ENCODE measurements around the gene CFAP77.

- TF ChIP-seq STAT6 (CRISPR knock-in tag; IDR thresholded peaks at IDR 0.05), result no peak
- no peak for TF ChIP-seq TCF7 (IDR thresholded peaks at IDR 0.05; ENCODE audit: borderline replicate concordance)
- no peak for TF ChIP-seq SP1 (CRISPR knock-in tag; IDR thresholded peaks at IDR 0.05)
- TF ChIP-seq ZNF24 (IDR thresholded peaks at IDR 0.05), result no peak
- TF ChIP-seq, protein P1, sequence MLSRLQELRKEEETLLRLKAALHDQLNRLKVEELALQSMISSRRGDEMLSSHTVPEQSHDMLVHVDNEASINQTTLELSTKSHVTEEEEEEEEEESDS (CRISPR knock-in tag; IDR thresholded peaks at IDR 0.05), result no peak
- no peak for TF ChIP-seq NCOA2 (IDR thresholded peaks at IDR 0.05; ENCODE audit: partially characterized antibody in 2 of 2)
Observed at GRCh38 chr9:132478353-132479050, 68.5 kb downstream of the CFAP77 start.

All from K562 (cell line).